Transverse colon (tissue), 4 donors: ENCODE data around the gene CFAP410.

ENCODE experiments used
- CTCF ChIP-seq, 5 experiments: fragments of 200-600 bp in 3 of 5; fragments of 450-650 bp in 2 of 5; sonication (generic) in 3 of 5; IDR thresholded peaks; 1 replicate in 2 of 5; 2 replicates in 3 of 5; pipeline ENCODE4 v1.5.1; 2016 to 2017; ENCODE audit warnings: antibody characterized with exemption in 5 of 5, inconsistent platforms in 3 of 5, mild to moderate bottlenecking in 2 of 5, moderate library complexity in 1 of 5
- EP300 ChIP-seq: sonication (generic); formaldehyde crosslinking; IDR thresholded peaks from one replicate; pipeline ENCODE4 v1.6.1; 2017; ENCODE audit warnings: antibody characterized with exemption, low read depth
- POLR2AphosphoS5 ChIP-seq, 3 donors: sonication (generic); formaldehyde crosslinking; IDR thresholded peaks; one replicate each; pipeline ENCODE4 v1.6.1; 2016; ENCODE audit warnings: antibody characterized with exemption in 3 of 3

- TF ChIP-seq CTCF (IDR thresholded peaks at IDR 0.05) (no peak), POLR2AphosphoS5 (IDR thresholded peaks at IDR 0.05) (no peak), EP300 (no peak)
These were observed 45.8 kb upstream of the CFAP410 start for GRCh38 chr21:44384968-44385367.
